ENCODE data around the gene ECI2. TPM values are rescaled to one million over a fixed set of nuclear protein-coding genes. Genes with fewer than 3 reads are reported as not detected.

Gene ECI2
- total RNA-seq, 1 experiment from 2014 or later: 143 TPM

DNA sequence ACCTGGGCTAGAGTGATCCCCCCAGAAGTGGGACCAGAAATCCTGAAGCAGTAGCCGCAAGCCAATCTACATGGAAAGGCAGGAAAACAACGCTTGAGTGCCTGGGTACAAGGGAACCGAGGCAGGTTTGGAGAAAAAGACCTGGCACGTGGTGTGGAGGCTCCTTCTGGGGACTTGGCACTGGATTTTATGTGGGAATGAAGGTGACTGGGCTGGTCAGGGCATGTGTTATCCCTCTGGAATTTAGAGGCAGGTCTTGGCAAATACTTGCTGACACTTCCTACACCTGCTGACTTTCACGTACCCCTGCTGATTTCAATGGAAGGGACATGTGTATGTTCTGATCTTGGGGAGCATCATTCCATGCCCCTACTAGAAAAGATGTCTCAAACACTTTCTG, 31.4 kb downstream of the ECI2 start:
- DNase-seq: peak; percentile 76
- no peaks in the 10 kb centered on the region for H3F3A ChIP-seq (ENCODE audit: low read length, unreplicated experiment)
- H3K9me2 ChIP-seq (replicated peaks; ENCODE audit: low read length): no peaks in the 10 kb centered on the region
- no peaks in the 10 kb centered on the region for H3K79me2 ChIP-seq (ENCODE audit: low read length)
- ChIA-PET CTCF (no interaction called here), POLR2A (ENCODE audit: unreplicated experiment) (no interaction called here)
- TF ChIP-seq EZH2phosphoT487 (IDR thresholded peaks at IDR 0.05; ENCODE audit: borderline replicate concordance, low read length): no peak
- no peak for TF ChIP-seq EZH2 (IDR thresholded peaks at IDR 0.05; ENCODE audit: low read length, unreplicated experiment)
- TF ChIP-seq, protein P1, sequence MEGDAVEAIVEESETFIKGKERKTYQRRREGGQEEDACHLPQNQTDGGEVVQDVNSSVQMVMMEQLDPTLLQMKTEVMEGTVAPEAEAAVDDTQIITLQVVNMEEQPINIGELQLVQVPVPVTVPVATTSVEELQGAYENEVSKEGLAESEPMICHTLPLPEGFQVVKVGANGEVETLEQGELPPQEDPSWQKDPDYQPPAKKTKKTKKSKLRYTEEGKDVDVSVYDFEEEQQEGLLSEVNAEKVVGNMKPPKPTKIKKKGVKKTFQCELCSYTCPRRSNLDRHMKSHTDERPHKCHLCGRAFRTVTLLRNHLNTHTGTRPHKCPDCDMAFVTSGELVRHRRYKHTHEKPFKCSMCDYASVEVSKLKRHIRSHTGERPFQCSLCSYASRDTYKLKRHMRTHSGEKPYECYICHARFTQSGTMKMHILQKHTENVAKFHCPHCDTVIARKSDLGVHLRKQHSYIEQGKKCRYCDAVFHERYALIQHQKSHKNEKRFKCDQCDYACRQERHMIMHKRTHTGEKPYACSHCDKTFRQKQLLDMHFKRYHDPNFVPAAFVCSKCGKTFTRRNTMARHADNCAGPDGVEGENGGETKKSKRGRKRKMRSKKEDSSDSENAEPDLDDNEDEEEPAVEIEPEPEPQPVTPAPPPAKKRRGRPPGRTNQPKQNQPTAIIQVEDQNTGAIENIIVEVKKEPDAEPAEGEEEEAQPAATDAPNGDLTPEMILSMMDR (conservative IDR thresholded peaks at IDR 0.05; ENCODE audit: low read depth, low read length): no peak
- no peak overlapping the region for H3K27ac ChIP-seq (ENCODE audit: low read length)
- H3K36me3 ChIP-seq (ENCODE audit: low read depth, low read length): no peaks in the 10 kb centered on the region
- BruUV-seq (replicated peaks): no TSS peak
- peaks cover 13% of the 10 kb centered on the region for H3K4me1 ChIP-seq (ENCODE audit: insufficient read depth, low read length)
- no peak overlapping the region for H3K4me3 ChIP-seq (ENCODE audit: low read length)
- peak; percentile 88 for ATAC-seq
- peak overlapping the region; percentile 51; the same call in 1 of the 2 replicates for H2AFZ ChIP-seq (ENCODE audit: low read length)
- H3K9me3 ChIP-seq (ENCODE audit: low read length): no peaks in the 10 kb centered on the region
- H3K9ac ChIP-seq (ENCODE audit: low read length): no peak overlapping the region
- intact Hi-C loops (cut with micrococcal nuclease): no loop called here
- no peaks in the 10 kb centered on the region for H3K27me3 ChIP-seq (ENCODE audit: low read length)
- no peaks in the 10 kb centered on the region for H4K20me1 ChIP-seq (ENCODE audit: low read length)
- no peak overlapping the region for H3K4me2 ChIP-seq (ENCODE audit: low read length)

DNA sequence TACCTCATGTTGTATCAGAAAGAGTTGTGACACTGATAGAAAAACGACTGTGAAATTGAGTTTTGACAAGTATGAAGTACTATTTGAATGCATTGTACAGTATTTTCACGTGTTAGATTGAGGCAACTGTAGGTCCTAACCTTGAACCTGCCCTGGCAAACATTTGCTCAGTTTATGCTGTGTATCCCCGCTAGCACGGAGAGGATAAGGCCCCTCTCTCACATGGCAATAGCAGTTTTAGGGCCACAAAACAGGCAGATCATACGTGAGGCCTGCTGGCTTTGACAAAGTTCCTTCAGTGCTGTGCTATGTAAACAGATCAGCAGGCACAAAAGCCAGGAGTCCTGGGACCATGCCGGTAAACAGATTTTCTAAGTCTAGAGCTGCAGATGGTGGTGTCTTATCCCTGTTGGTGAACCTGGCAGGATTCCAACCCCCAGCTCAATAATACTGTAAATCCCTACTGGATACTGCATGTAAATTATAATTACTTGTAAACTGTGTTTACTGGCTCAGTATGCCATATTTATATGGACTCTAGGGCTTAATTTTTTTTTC, 32.6 kb downstream of the ECI2 start:
- DNase-seq (no peak), ATAC-seq (no peak)
- peaks cover 7% of the 10 kb centered on the region for H3K4me1 ChIP-seq (ENCODE audit: insufficient read depth, low read length)
- no TSS peak for BruUV-seq (replicated peaks)
- no peak overlapping the region for H3K4me2 ChIP-seq (ENCODE audit: low read length)
- no peaks in the 10 kb centered on the region for H3K9me3 ChIP-seq (ENCODE audit: low read length)
- H3K9me2 ChIP-seq (replicated peaks; ENCODE audit: low read length): no peaks in the 10 kb centered on the region
- no peak overlapping the region for H2AFZ ChIP-seq (ENCODE audit: low read length)
- no peak overlapping the region for H3K9ac ChIP-seq (ENCODE audit: low read length)
- no peaks in the 10 kb centered on the region for H3F3A ChIP-seq (ENCODE audit: low read length, unreplicated experiment)
- no peaks in the 10 kb centered on the region for H3K36me3 ChIP-seq (ENCODE audit: low read depth, low read length)
- no peak overlapping the region for H3K27ac ChIP-seq (ENCODE audit: low read length)
- H4K20me1 ChIP-seq (ENCODE audit: low read length): no peaks in the 10 kb centered on the region
- POLR2A ChIA-PET (ENCODE audit: unreplicated experiment): interaction anchor here (1.0 kb wide), 1 partner anchor 33 kb away, joined by 10 read pairs; no protein-coding TSS in a partner anchor
- no peaks in the 10 kb centered on the region for H3K27me3 ChIP-seq (ENCODE audit: low read length)
- intact Hi-C loops (cut with micrococcal nuclease): no loop called here
- no peaks in the 10 kb centered on the region for H3K79me2 ChIP-seq (ENCODE audit: low read length)
- H3K4me3 ChIP-seq (ENCODE audit: low read length): no peak overlapping the region
- CTCF ChIA-PET: no interaction called here
- no peak for TF ChIP-seq EZH2phosphoT487 (IDR thresholded peaks at IDR 0.05; ENCODE audit: borderline replicate concordance, low read length)
- TF ChIP-seq, protein P1 (conservative IDR thresholded peaks at IDR 0.05; ENCODE audit: low read depth, low read length): no peak

GRCh38 chr6:4101298-4101697, 34.1 kb downstream of the ECI2 start:
- Histone ChIP-seq H3K9ac (ENCODE audit: low read length) (no peak overlapping the region), H3K36me3 (ENCODE audit: low read depth, low read length) (no peaks in the 10 kb centered on the region), H3K27ac (ENCODE audit: low read length) (no peak overlapping the region), H3K4me1 (ENCODE audit: insufficient read depth, low read length) (peaks cover 7% of the 10 kb centered on the region), H4K20me1 (ENCODE audit: low read length) (no peaks in the 10 kb centered on the region), H3K27me3 (ENCODE audit: low read length) (no peaks in the 10 kb centered on the region), H3K9me2 (replicated peaks; ENCODE audit: low read length) (no peaks in the 10 kb centered on the region), H3K9me3 (ENCODE audit: low read length) (no peaks in the 10 kb centered on the region), H3K4me3 (ENCODE audit: low read length) (no peak overlapping the region), H3F3A (ENCODE audit: low read length, unreplicated experiment) (no peaks in the 10 kb centered on the region), H3K4me2 (ENCODE audit: low read length) (no peak overlapping the region), H3K79me2 (ENCODE audit: low read length) (no peaks in the 10 kb centered on the region), H2AFZ (ENCODE audit: low read length) (no peak overlapping the region)
- POLR2A ChIA-PET (ENCODE audit: unreplicated experiment): no interaction called here
- BruUV-seq (replicated peaks): no TSS peak
- DNase-seq (no peak), ATAC-seq (no peak)
- intact Hi-C loops (cut with micrococcal nuclease): no loop called here
- CTCF ChIA-PET: no interaction called here
- TF ChIP-seq EZH2 (IDR thresholded peaks at IDR 0.05; ENCODE audit: low read length, unreplicated experiment): no peak
- TF ChIP-seq, protein P1 (conservative IDR thresholded peaks at IDR 0.05; ENCODE audit: low read depth, low read length): no peak
- no peak for TF ChIP-seq EZH2phosphoT487 (IDR thresholded peaks at IDR 0.05; ENCODE audit: borderline replicate concordance, low read length)
